Muscle layer of duodenum (tissue), 2 donors: ENCODE data around the gene FHL2.

Experiments
- H3K27ac ChIP-seq: one replicate; pipeline ENCODE4 v1.7.0; 2013; ENCODE audit warnings: mild to moderate bottlenecking, low read length
- H3K27me3 ChIP-seq: one replicate; pipeline ENCODE4 v1.7.0; 2013; ENCODE audit warnings: low read depth, mild to moderate bottlenecking, control low read depth, low read length
- H3K36me3 ChIP-seq, 2 donors: one replicate each; pipeline ENCODE4 v1.7.0; 2013; ENCODE audit warnings: low read length in 2 of 2, control low read depth in 1 of 2, mild to moderate bottlenecking in 1 of 2; ENCODE audit not compliant: insufficient read depth in 2 of 2, control insufficient read depth in 1 of 2
- H3K4me1 ChIP-seq, 2 donors: one replicate each; pipeline ENCODE4 v1.7.0; 2013; ENCODE audit warnings: low read length in 2 of 2, mild to moderate bottlenecking in 2 of 2, control low read depth in 1 of 2, moderate library complexity in 1 of 2; ENCODE audit not compliant: insufficient read depth in 2 of 2, control insufficient read depth in 1 of 2
- H3K4me3 ChIP-seq, 2 donors: one replicate each; pipeline ENCODE4 v1.7.0; 2013; ENCODE audit warnings: low read length in 2 of 2, low read depth in 1 of 2, mild to moderate bottlenecking in 1 of 2
- H3K9me3 ChIP-seq, 2 donors: one replicate each; pipeline ENCODE4 v1.7.0; 2013; ENCODE audit warnings: low read length in 2 of 2, control low read depth in 1 of 2, mild to moderate bottlenecking in 1 of 2; ENCODE audit not compliant: control insufficient read depth in 1 of 2
- donor health status: healthy.

FHL2 gene

DNA sequence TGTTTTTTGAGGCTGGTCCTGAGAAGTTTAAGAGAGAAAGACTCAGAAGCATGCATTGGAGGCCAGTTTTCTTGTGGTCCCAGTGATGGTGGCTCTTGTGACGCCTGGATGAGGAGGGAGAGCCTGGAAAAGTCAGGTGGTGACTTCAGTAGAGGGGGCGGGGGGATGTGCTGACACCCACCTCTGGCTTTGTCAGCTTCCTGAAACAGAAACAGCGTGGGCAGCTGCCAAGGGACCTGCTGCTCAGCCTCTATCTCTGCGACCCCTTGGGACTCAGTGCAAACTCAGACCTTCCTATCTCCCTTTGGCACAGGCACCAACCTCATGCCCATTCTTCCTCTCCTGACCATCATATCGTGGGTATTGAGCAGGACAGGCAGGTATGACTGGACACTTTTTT lies 75.7 kb downstream of the FHL2 start:
- Histone ChIP-seq H3K9me3 (no peaks in the 10 kb centered on the region), H3K27me3 (no peaks in the 10 kb centered on the region), H3K27ac (no peak overlapping the region), H3K4me3 (no peak overlapping the region), H3K4me1 (peaks cover 0 to 3% of the 10 kb centered on the region in 2 donors), H3K36me3 (peaks cover 0 to 9% of the 10 kb centered on the region in 2 donors)

DNA sequence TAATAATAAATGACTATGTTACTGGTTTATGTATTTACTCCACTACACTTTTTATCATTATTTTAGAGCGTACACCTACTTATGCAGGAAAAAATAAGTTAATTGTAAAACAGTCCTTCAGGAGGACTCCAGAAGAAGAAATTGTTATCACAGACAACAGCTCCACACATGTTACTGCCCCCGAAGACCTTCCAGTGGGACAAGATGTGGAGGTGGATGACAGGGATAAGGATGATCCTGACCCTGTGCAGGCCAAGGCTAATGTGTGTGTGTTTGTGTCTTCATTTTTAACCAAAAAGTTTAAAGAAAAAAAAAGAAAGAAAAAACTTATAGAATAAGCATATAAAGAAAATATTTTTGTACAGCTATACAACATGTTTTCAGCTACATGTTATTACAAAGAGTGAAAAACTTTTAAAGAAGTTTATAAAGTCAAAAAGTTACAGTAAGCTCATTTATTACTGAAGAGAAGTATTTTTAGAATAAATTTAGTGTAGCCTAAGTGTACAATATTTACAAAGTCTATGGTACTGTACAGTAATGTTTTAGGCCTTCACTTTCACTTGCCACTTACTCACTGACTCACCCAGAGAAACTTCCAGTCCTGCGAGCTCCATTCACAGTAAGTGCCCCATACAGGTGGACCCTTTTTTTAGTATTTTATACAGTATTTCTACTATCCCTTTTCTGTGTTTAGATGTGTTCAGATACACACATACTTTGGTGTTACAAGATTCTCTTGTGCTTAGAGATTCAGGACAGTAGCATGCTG lies 76.8 kb downstream of the FHL2 start:
- H3K36me3 ChIP-seq, result peaks cover 0 to 9% of the 10 kb centered on the region in 2 donors
- no peaks in the 10 kb centered on the region for H3K9me3 ChIP-seq
- H3K27me3 ChIP-seq, result no peaks in the 10 kb centered on the region
- H3K4me3 ChIP-seq, result no peak overlapping the region
- H3K27ac ChIP-seq, result no peak overlapping the region
- no peaks in the 10 kb centered on the region for H3K4me1 ChIP-seq

DNA sequence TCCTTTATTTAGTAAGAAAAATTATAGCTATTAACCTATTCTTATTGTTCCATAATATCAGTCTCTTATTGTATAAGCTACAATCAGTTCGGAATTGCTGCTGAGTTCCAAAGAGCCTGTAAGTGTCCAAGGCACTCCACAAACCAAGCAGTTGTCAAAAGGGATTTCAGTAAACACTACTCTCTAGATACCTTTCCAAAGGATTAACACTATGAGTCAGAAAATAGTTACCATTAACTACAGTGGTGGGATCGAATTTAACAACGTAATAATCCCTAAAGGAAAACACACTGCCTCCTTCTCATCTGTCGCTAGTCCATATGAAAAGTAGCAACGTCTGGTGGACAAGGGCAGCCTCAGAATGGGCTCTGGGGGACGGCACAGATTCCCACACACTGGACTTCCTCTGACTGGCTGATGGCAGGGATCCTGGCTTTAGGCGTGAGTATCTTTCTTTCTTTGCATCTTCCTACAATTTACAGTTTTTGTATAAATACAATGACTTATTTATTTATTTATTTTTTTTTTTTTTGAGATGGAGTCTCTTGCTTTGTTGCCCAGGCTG lies 78.1 kb downstream of the FHL2 start:
- Histone ChIP-seq H3K4me1 (no peaks in the 10 kb centered on the region), H3K27me3 (no peaks in the 10 kb centered on the region), H3K4me3 (no peak overlapping the region), H3K27ac (no peak overlapping the region), H3K36me3 (peaks cover 0 to 9% of the 10 kb centered on the region in 2 donors), H3K9me3 (no peaks in the 10 kb centered on the region)

DNA sequence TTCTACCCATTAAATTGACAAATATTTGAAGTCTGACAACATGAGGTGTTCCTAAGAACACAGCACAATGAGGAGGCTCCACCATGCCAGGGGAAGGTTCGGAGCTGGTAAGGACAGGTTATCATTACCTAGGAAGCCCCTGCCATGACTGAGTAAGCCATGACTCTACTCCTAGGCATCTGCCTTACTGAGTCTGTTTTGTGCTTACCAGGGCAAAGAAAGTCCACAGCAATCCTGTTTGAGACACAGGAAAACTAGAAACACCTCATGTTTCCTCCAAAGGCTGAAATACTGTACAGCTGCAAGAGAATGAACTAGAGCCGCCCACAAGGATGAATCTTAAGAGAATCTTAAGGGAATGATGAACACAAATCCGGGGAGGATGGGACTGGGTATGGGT lies 80.9 kb downstream of the FHL2 start:
- Histone ChIP-seq H3K4me1 (no peaks in the 10 kb centered on the region), H3K4me3 (no peak overlapping the region), H3K36me3 (no peaks in the 10 kb centered on the region), H3K27me3 (no peaks in the 10 kb centered on the region), H3K27ac (no peak overlapping the region), H3K9me3 (no peaks in the 10 kb centered on the region)

DNA sequence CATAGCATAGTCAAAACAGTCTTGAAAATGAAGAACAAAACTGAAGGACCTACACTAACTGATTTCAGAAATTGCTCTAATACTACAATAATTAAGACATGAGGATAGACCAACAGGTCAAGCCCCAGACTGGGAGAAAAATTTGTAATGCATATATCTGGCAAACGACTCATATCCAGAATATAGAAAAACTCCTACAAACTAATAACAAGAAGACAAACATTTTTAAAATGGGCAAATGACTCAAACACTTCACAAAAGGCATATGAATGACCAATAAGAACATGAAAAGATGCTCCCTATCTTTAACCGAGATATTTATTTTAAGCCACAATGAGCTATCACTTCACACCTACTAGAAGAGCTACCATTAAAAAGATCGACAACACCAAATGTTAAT lies 83.5 kb downstream of the FHL2 start:
- Histone ChIP-seq H3K27ac (no peak overlapping the region), H3K36me3 (no peaks in the 10 kb centered on the region), H3K9me3 (no peaks in the 10 kb centered on the region), H3K4me3 (no peak overlapping the region), H3K27me3 (no peaks in the 10 kb centered on the region), H3K4me1 (no peaks in the 10 kb centered on the region)

DNA sequence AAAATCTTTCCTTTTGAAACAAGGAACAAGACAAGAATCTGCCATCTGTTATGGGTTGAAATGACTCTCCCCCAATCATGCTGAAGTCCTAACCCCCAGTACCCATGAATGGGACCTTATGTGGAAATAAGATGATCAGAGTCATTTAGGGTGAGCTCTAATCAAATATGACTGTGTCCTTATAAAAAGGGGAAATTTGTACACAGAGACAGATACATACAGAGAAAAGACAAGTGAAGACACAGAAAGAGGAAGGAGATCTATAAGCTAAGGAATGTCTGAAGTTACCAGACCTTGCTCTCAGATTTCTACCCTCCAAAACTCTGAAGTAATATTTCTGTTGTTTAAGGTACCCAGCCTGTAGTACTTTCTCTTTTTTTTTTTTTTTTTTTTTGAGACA lies 85.0 kb downstream of the FHL2 start:
- H3K27me3 ChIP-seq, result no peaks in the 10 kb centered on the region
- H3K36me3 ChIP-seq, result no peaks in the 10 kb centered on the region
- H3K4me1 ChIP-seq, result no peaks in the 10 kb centered on the region
- no peak overlapping the region for H3K27ac ChIP-seq
- H3K4me3 ChIP-seq, result no peak overlapping the region
- H3K9me3 ChIP-seq, result no peaks in the 10 kb centered on the region
